Astrocyte of the cerebellum (primary cell): ENCODE data around the gene C1QTNF8.

Experiments used
- DNase-seq: peaks from one replicate; pipeline ENCODE4 v3.0.0-alpha.2; 2011; ENCODE audit warnings: low read depth
- H3K4me3 ChIP-seq: 2 replicates; pipeline ENCODE4 v1.5.1; 2011; ENCODE audit warnings: mild to moderate bottlenecking, low read depth, low read length, moderate library complexity
- in situ Hi-C: cut with HindIII; loops from 2 replicates; pipeline ENCODE4 v1.10.0; 2017; ENCODE audit warnings: low sequenced_read_pairs
- TF ChIP-seq, protein P1 (sequence below): IDR thresholded peaks from 2 replicates; pipeline ENCODE4 v1.5.1; 2012; ENCODE audit warnings: low read length, low read depth, moderate library complexity, mild to moderate bottlenecking; ENCODE audit errors: missing control alignments

Gene C1QTNF8

DNA sequence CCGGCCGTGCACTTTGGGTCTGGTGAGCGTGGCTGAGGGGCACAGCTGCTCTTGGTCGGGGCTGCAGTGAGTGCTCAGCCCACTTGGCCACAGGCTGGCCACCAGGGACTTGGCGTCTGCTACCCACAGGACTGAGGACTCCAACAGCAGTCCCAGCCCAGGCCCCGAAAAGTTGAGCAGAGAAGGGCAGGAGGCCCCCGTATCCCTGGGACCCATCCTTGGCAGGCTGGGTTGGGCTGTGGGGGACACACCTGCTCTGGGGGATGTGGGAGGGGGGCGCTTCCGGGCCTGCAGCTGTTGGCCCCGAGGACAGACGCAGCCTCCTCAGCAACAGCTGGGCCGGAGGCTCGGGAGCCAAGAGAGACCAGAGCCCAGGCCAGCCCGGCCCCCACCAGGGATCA lies 42.9 kb downstream of the C1QTNF8 start:
- no peak overlapping the region for H3K4me3 ChIP-seq
- in situ Hi-C loops, result no loop called here
- TF ChIP-seq, protein P1, sequence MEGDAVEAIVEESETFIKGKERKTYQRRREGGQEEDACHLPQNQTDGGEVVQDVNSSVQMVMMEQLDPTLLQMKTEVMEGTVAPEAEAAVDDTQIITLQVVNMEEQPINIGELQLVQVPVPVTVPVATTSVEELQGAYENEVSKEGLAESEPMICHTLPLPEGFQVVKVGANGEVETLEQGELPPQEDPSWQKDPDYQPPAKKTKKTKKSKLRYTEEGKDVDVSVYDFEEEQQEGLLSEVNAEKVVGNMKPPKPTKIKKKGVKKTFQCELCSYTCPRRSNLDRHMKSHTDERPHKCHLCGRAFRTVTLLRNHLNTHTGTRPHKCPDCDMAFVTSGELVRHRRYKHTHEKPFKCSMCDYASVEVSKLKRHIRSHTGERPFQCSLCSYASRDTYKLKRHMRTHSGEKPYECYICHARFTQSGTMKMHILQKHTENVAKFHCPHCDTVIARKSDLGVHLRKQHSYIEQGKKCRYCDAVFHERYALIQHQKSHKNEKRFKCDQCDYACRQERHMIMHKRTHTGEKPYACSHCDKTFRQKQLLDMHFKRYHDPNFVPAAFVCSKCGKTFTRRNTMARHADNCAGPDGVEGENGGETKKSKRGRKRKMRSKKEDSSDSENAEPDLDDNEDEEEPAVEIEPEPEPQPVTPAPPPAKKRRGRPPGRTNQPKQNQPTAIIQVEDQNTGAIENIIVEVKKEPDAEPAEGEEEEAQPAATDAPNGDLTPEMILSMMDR, result no peak
- no peak for DNase-seq

DNA sequence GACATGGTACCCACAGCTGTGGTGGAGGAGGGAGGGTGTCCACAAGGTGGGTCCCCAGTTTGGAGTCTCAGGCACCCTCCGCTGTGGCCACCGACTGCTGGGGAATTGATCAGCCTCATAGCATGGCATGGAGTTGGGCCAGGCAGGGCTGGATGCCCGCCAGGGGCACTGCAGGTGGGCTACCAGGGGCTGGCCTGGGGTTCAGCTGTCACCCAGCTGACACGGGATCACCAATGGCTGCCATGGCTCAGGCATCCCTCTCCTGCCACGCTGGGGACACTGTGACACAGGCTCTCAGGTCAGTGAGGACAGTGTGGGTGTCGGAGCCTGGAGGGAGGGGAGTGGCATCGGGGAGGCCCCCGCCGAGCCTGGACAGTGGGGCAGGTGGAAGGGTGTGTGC lies 43.3 kb downstream of the C1QTNF8 start:
- TF ChIP-seq, protein P1, result no peak
- DNase-seq, result no peak
- no peak overlapping the region for H3K4me3 ChIP-seq
- in situ Hi-C loops, result no loop called here

DNA sequence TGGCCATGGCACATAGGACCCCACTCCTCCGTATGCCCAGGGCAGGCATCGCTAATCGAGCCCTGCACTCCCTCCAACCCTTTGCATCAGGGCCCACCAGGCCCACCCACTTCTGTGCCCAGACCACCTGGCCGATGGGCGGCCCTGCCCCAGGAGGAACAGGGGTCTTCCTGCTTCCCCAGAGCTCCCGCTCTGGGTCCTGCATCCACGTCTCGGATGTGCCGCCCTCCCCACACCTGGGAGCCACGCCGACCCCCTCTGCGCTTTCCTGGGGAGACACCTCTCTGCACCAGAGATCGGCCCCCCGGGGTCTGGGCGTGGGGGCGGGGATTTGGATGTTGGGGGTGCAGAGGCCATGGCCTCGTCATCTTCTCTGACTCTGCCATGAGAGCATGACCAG lies 44.6 kb downstream of the C1QTNF8 start:
- no peak for DNase-seq
- TF ChIP-seq, protein P1, result no peak
- no peak overlapping the region for H3K4me3 ChIP-seq
- in situ Hi-C loops, result no loop called here

DNA sequence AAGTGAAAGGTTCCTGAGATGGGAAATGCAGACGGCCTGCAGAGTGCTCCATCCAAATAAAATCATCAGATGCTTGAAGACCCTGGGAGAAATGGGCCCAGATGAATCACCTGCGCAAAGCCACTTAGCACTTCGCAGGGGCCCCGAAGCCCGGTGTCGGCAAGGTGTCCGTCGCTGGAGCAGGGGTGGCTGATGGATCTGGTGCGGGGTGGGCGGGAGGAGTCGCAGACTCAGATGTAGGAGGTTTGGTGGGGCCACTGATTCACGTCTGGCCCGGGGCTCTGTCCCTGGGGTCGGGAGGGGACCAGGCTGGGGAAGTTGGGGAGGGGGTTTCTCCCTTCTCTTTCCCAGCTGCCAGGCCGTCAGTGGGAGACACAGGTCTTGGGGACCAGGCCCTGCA lies 45.1 kb downstream of the C1QTNF8 start:
- no peak for DNase-seq
- in situ Hi-C loops, result no loop called here
- TF ChIP-seq, protein P1, result no peak
- no peak overlapping the region for H3K4me3 ChIP-seq

DNA sequence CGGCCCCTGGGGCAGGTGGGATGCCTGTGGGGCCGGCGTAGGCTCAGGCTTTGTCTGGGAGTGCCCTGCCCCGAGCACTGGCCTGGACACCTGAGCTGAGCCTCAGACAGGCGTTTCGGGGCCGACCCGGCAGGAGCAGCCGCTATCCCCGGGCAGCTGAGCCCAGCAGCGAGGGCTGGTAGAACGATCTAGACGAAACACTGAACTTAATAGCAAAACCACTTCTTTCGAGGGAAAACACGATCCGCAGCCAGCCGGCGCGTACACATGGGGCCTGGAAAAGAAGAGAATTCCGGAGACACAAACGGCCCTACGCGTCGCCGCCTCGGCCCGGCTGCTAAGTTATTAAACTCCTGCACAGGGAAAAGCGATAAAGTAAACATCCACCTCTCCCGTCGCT lies 45.5 kb downstream of the C1QTNF8 start:
- in situ Hi-C loops, result no loop called here
- no peak overlapping the region for H3K4me3 ChIP-seq
- no peak for DNase-seq
- TF ChIP-seq, protein P1, result no peak

DNA sequence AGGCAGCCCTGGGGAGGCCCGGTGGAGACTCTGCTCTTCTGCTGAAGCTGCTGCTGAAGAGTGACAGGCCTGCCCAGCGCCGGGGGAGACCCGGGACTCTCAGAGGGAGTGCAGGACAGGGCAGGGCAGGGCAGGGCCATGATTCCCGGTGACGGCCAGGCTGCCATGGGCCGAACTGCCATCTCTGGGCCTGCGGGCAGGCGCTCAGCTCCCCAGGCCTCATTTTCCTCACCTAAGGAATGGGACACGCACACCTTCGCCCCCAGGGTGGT lies 46.1 kb downstream of the C1QTNF8 start:
- TF ChIP-seq, protein P1, result no peak
- in situ Hi-C loops, result no loop called here

DNA sequence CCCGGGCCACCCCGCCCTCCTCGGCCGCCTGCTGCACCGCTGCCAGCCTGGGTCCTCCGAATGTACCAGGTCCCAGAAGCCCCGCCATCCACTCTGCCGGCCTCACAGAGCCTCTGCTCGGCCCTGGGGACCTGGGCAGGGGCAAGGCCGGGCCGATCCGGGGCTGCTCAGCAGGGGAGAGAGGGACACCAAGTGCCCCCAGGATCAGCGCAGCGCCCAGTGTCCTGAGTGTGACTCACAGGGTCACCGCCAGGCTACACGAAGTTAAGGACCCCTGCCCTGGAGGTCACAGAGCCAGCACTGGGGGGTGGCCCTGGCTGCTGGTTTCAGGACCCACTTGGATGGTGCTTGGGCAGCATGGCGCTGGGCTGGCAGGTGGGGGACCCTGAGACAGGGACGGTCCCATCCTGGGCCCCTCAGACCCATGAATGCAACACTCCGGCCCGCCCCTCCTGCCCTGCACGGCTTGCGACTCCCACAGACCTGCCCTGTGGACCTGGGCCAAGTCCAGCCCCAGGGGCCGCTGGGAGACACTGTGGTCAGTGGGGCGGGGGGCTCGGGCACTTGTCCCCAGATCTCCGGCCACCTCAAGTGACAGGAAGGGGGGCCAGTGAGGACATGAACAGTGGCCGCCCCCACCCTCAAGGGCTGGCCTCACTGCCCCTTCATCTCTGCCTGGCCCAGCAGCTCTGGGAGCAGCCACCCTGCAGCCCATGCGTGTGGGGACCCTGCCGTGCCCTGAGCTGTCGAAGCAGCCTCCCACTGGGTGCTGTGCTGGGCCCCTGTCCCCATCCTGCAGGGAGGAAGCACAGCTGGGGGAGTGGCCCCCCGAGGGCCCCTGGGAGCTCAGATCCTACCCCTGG lies 46.7 kb downstream of the C1QTNF8 start:
- in situ Hi-C loops, result no loop called here
- TF ChIP-seq, protein P1, result no peak
- no peak for DNase-seq
- no peak overlapping the region for H3K4me3 ChIP-seq

More for the DNA sequence above, 46.1 kb downstream of the C1QTNF8 start:
- no peak overlapping the region for H3K4me3 ChIP-seq
- DNase-seq, result no peak
